Keratinocyte (primary cell): ENCODE measurements around the gene BCL7A. TPM values are rescaled to one million over a fixed set of nuclear protein-coding genes. Genes with fewer than 3 reads are reported as not detected.

Experiments used
- DNase-seq: peaks from one replicate; pipeline ENCODE4 v3.0.0-alpha.2; 2011; ENCODE audit warnings: low read depth, missing footprints, low spot score
- FAIRE-seq: peaks from 2 replicates; lab custom pipeline; 2011; peaks lifted over from hg19 to GRCh38; lab: Jason Lieb, UNC
- H2AFZ ChIP-seq: 2 replicates; pipeline ENCODE4 v1.6.0; 2012; ENCODE audit warnings: low read length, control low read depth, inconsistent platforms; ENCODE audit not compliant: control insufficient read depth
- H3K27ac ChIP-seq: 2 replicates; pipeline ENCODE4 v1.5.1; 2011; ENCODE audit warnings: low read length; ENCODE audit not compliant: control insufficient read depth, insufficient read depth
- H3K27me3 ChIP-seq: 3 replicates; pipeline ENCODE4 v1.6.0; 2011; ENCODE audit warnings: low read length; ENCODE audit not compliant: control insufficient read depth, insufficient read depth; ENCODE audit errors: extremely low read depth
- H3K36me3 ChIP-seq, 2 experiments: 2 replicates in 1 of 2; 3 replicates in 1 of 2; pipeline ENCODE4 v1.5.1; 2011; ENCODE audit warnings: low read length in 2 of 2, mild to moderate bottlenecking in 1 of 2; ENCODE audit not compliant: control insufficient read depth in 2 of 2, insufficient read depth in 2 of 2; ENCODE audit errors: extremely low read depth in 1 of 2
- H3K4me1 ChIP-seq: 3 replicates; pipeline ENCODE4 v1.5.1; 2011; ENCODE audit warnings: low read length; ENCODE audit not compliant: control insufficient read depth, insufficient read depth; ENCODE audit errors: extremely low read depth
- H3K4me2 ChIP-seq: 3 replicates; pipeline ENCODE4 v1.6.0; 2011; ENCODE audit warnings: low read depth, low read length; ENCODE audit not compliant: control insufficient read depth, insufficient read depth; ENCODE audit errors: extremely low read depth
- H3K4me3 ChIP-seq, 3 experiments: fragments of 200-600 bp in 1 of 3; sonication (generic) in 1 of 3; 2 replicates in 2 of 3; 3 replicates in 1 of 3; pipeline ENCODE4 v1.5.1; 2011 to 2016; ENCODE audit warnings: low read length in 3 of 3, mild to moderate bottlenecking in 3 of 3, control low read depth in 2 of 3, inconsistent platforms in 1 of 3, low read depth in 1 of 3, mixed read lengths in 1 of 3, mixed run types in 1 of 3, moderate library complexity in 1 of 3; ENCODE audit not compliant: control insufficient read depth in 2 of 3, insufficient read depth in 2 of 3; ENCODE audit errors: extremely low read depth in 1 of 3
- H3K79me2 ChIP-seq: 2 replicates; pipeline ENCODE4 v1.6.0; 2012; ENCODE audit warnings: low read length; ENCODE audit not compliant: control insufficient read depth, insufficient read depth
- H3K9ac ChIP-seq: 3 replicates; pipeline ENCODE4 v1.6.0; 2011; ENCODE audit warnings: low read length; ENCODE audit not compliant: control insufficient read depth, insufficient read depth; ENCODE audit errors: extremely low read depth
- H3K9me1 ChIP-seq: 3 replicates; pipeline ENCODE4 v1.6.0; 2011; ENCODE audit warnings: low read length; ENCODE audit not compliant: control insufficient read depth, insufficient read depth; ENCODE audit errors: extremely low read depth
- H3K9me3 ChIP-seq: 2 replicates; pipeline ENCODE4 v1.5.1; 2012; ENCODE audit warnings: low read depth, low read length; ENCODE audit not compliant: control insufficient read depth
- H4K20me1 ChIP-seq: 3 replicates; pipeline ENCODE4 v1.6.0; 2011; ENCODE audit warnings: low read length; ENCODE audit not compliant: control insufficient read depth, insufficient read depth; ENCODE audit errors: extremely low read depth
- EZH2 ChIP-seq: IDR thresholded peaks from one replicate; pipeline ENCODE4 v1.6.1; 2012; ENCODE audit warnings: inconsistent platforms, mild to moderate bottlenecking, low read length, moderate library complexity
- dilution Hi-C: fragments of 300-500 bp; cut with MboI; formaldehyde crosslinking; loops from one replicate; pipeline ENCODE4 v1.7.0; 2020; ENCODE audit warnings: low sequenced_read_pairs; ENCODE audit not compliant: extremely low pct_ligation_motif_present
- polyA plus RNA-seq, 5 experiments: library from polyadenylated mRNA; depleted of rRNA in 3 of 5; stranded (reverse) in 3 of 5; stranded (forward) in 1 of 5; unstranded in 1 of 5; fragments of >200 nt; gene quantifications; 1 replicate in 1 of 5; 2 replicates in 3 of 5; 3 replicates in 1 of 5; pipeline versions ENCODE4 v1.2.1 to v1.2.3, GENCODE V29; 2011 to 2012; ENCODE audit warnings: missing spikeins in 2 of 5, low read depth in 1 of 5, low replicate concordance in 1 of 5
- TF ChIP-seq, protein P1 (sequence below), 3 experiments: IDR thresholded peaks in 1 of 3; conservative IDR thresholded peaks in 1 of 3; optimal IDR thresholded peaks in 1 of 3; 2 replicates in 2 of 3; 3 replicates in 1 of 3; pipeline versions ENCODE3 to v1.5.1; 2011; ENCODE audit warnings: low read length in 3 of 3, mild to moderate bottlenecking in 3 of 3, moderate library complexity in 2 of 3, control low read depth in 1 of 3, inconsistent platforms in 1 of 3; ENCODE audit not compliant: insufficient read depth in 2 of 3; ENCODE audit errors: extremely low read depth in 1 of 3

The BCL7A gene
- polyA plus RNA-seq, 1 donor (not counting 4 experiments of a cell fraction or from before 2014, with no cell fraction given) = 12.8 TPM

DNA sequence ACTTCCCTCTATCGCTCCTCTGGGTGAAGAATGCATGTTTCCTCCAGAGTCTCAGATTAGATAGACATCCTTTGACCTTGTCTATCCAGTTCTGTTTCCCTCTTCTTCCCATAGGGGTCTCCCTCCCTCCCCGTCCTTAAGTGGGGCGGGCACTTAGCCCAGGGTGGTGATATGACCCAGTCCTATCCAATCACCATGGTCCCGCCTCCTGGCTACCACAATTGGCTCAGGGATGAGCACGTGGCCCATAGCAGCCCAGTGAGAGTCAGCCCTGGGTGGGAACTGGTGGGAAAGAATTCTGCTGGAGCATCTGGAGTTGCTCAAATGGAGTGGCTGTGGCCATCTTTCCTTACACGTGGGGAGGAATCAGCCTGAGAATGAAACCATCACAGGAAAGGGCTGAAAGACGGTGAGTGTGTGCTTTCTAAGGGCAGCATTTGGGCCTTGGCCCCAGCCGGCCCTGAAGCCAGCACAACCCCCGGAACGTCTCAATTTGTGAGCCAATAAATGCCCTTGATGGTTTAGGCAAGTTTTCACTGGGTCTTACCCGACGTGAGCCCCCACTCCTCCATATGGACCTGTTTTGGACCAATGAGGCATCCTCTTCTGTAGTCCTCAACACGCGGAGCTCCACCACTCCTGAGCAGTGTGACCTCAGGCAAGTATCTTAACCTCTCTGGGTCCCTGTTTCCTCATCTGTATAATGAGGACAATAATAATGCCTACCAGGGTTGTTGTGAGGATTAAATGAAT is 42.5 kb downstream of the BCL7A start:
- H3K4me2 ChIP-seq = no peak overlapping the region
- FAIRE-seq = no peak

DNA sequence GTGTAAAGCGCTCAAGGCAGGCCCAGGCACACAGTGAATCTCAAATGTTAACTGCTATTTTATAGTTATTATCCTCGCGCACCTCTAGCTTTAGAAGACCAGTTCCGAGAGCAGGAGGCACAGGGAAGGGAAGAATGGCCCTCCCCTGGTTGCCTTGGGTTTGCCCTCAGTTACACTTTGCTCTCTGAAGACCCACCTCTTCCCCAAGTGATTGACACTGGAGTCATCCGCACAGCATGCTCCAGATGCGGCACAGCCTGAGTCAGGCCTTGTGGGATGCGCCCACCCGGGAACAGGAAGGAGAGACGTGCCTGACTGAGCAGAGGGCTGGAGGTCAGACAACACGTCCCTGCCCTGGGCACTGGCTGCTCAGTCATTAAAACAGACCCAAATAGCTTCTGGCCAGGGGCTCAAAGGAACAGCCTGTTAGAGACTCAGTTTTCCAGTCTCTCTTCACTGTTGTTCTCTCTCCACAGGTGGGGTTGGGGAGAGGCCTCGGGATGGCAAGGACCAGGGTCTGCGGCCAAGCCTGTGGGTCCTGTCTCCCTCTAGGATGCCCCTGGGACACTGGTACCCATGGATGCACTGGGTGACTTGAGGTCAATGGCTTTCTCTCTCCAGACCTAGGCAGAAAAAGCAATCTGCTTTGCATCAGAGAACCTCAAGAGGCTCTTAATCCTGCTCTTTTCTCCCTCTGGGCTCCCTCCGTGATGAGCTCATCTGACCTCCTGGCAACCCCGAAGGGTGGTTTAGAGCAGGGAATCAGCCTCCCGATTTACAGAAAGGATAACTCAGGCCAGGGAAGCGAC is 43.3 kb downstream of the BCL7A start:
- FAIRE-seq = no peak
- peaks cover 18% of the 10 kb centered on the region for H3K4me1 ChIP-seq
- DNase-seq = no peak

More for the DNA sequence above, 42.5 kb downstream of the BCL7A start:
- Histone ChIP-seq H4K20me1 (no peaks in the 10 kb centered on the region), H3K9me3 (no peaks in the 10 kb centered on the region), H3K4me3 (no peak overlapping the region), H3K9me1 (no peaks in the 10 kb centered on the region), H3K79me2 (no peaks in the 10 kb centered on the region), H3K27me3 (no peaks in the 10 kb centered on the region), H2AFZ (no peak overlapping the region), H3K36me3 (peaks cover 8% of the 10 kb centered on the region in 2 experiments), H3K4me1 (peaks cover 18% of the 10 kb centered on the region), H3K9ac (no peak overlapping the region), H3K27ac (no peak overlapping the region)
- dilution Hi-C loops = no loop called here
- TF ChIP-seq, protein P1, sequence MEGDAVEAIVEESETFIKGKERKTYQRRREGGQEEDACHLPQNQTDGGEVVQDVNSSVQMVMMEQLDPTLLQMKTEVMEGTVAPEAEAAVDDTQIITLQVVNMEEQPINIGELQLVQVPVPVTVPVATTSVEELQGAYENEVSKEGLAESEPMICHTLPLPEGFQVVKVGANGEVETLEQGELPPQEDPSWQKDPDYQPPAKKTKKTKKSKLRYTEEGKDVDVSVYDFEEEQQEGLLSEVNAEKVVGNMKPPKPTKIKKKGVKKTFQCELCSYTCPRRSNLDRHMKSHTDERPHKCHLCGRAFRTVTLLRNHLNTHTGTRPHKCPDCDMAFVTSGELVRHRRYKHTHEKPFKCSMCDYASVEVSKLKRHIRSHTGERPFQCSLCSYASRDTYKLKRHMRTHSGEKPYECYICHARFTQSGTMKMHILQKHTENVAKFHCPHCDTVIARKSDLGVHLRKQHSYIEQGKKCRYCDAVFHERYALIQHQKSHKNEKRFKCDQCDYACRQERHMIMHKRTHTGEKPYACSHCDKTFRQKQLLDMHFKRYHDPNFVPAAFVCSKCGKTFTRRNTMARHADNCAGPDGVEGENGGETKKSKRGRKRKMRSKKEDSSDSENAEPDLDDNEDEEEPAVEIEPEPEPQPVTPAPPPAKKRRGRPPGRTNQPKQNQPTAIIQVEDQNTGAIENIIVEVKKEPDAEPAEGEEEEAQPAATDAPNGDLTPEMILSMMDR (optimal IDR thresholded peaks at IDR 0.05 in 1 of 3, IDR thresholded peaks at IDR 0.05 in 1 of 3, conservative IDR thresholded peaks at IDR 0.05 in 1 of 3; ENCODE audit: extremely low read depth in 1 of 3, insufficient read depth in 2 of 3, low read length in 3 of 3) = peak; percentile 27 to 45 (median 44)
- TF ChIP-seq EZH2 = no peak
- DNase-seq = no peak

More for the DNA sequence above, 43.3 kb downstream of the BCL7A start:
- H3K79me2 ChIP-seq = no peaks in the 10 kb centered on the region
- dilution Hi-C loops = no loop called here
- H3K4me3 ChIP-seq = no peak overlapping the region
- H3K36me3 ChIP-seq = peaks cover 6 to 8% of the 10 kb centered on the region in 2 experiments
- no peak overlapping the region for H3K4me2 ChIP-seq
- no peaks in the 10 kb centered on the region for H3K9me1 ChIP-seq
- no peaks in the 10 kb centered on the region for H4K20me1 ChIP-seq
- H3K9ac ChIP-seq = no peak overlapping the region
- no peak for TF ChIP-seq EZH2
- TF ChIP-seq, protein P1 (optimal IDR thresholded peaks at IDR 0.05 in 1 of 3, IDR thresholded peaks at IDR 0.05 in 1 of 3, conservative IDR thresholded peaks at IDR 0.05 in 1 of 3; ENCODE audit: extremely low read depth in 1 of 3, insufficient read depth in 2 of 3, low read length in 3 of 3) = no peak
- no peaks in the 10 kb centered on the region for H3K9me3 ChIP-seq
- H2AFZ ChIP-seq = no peak overlapping the region
- H3K27me3 ChIP-seq = no peaks in the 10 kb centered on the region
- no peak overlapping the region for H3K27ac ChIP-seq
